AG04450 (cell line): ENCODE data around the gene HS3ST5. TPM values are rescaled to one million over a fixed set of nuclear protein-coding genes. Genes with fewer than 3 reads are reported as not detected.

ENCODE experiments used
- CTCF ChIA-PET: fragments of 300-600, 350-600 bp; formaldehyde crosslinking; extraction: SDS; loops from one replicate; lab custom pipeline; 2022; ENCODE audit warnings: antibody characterized with exemption, inconsistent platforms; lab: Charles Lee
- POLR2A ChIA-PET: fragments of 350-600 bp; formaldehyde crosslinking; extraction: SDS; loops from one replicate; lab custom pipeline; 2021; ENCODE audit warnings: antibody characterized with exemption, inconsistent platforms; lab: Yijun Ruan, JAX
- DNase-seq: peaks from one replicate; pipeline ENCODE4 v3.0.0-alpha.2; 2011; ENCODE audit warnings: low read depth, low spot score
- H3K27ac ChIP-seq: one replicate; pipeline ENCODE4 v1.5.1; 2012; ENCODE audit warnings: low read depth, low read length, control low read depth
- H3K27me3 ChIP-seq: one replicate; pipeline ENCODE4 v1.6.0; 2012; ENCODE audit warnings: low read length; ENCODE audit not compliant: control insufficient read depth, insufficient read depth
- H3K4me3 ChIP-seq: 2 replicates; pipeline ENCODE4 v1.5.1; 2011; ENCODE audit warnings: mild to moderate bottlenecking, low read depth, low read length, control low read depth
- H3K9me3 ChIP-seq: 2 replicates; pipeline ENCODE4 v1.5.1; 2012; ENCODE audit warnings: low read length; ENCODE audit not compliant: control insufficient read depth, insufficient read depth
- CTCF ChIP-seq: IDR thresholded peaks from 2 replicates; pipeline ENCODE4 v1.5.1; 2011; ENCODE audit warnings: low read depth, low read length, control low read depth, inconsistent platforms
- polyA plus RNA-seq: library from polyadenylated mRNA; depleted of rRNA; stranded (reverse); fragments of >200 nt; gene quantifications from 2 replicates; pipeline ENCODE4 v1.2.3, GENCODE V29; 2011

Gene HS3ST5
- polyA plus RNA-seq, 1 experiment = not detected

- Histone ChIP-seq H3K9me3 (no peaks in the 10 kb centered on the region), H3K27ac (no peak overlapping the region), H3K27me3 (no peaks in the 10 kb centered on the region), H3K4me3 (no peak overlapping the region)
- DNase-seq = no peak
- CTCF ChIA-PET = no interaction called here
- no peak for TF ChIP-seq CTCF
- POLR2A ChIA-PET = no interaction called here
Observed at GRCh38 chr6:114160881-114161280, 181.9 kb downstream of the HS3ST5 start.

GRCh38 chr6:114159727-114160126, 183.1 kb downstream of the HS3ST5 start:
- no peak for TF ChIP-seq CTCF
- POLR2A ChIA-PET = no interaction called here
- Histone ChIP-seq H3K4me3 (no peak overlapping the region), H3K27ac (no peak overlapping the region), H3K27me3 (no peaks in the 10 kb centered on the region), H3K9me3 (no peaks in the 10 kb centered on the region)
- no peak for DNase-seq
- CTCF ChIA-PET = no interaction called here

GRCh38 chr6:114158838-114159694, 183.8 kb downstream of the HS3ST5 start:
- DNase-seq = no peak
- no peak for TF ChIP-seq CTCF
- ChIA-PET CTCF (no interaction called here), POLR2A (no interaction called here)
- Histone ChIP-seq H3K27ac (no peak overlapping the region), H3K4me3 (no peak overlapping the region), H3K9me3 (no peaks in the 10 kb centered on the region), H3K27me3 (no peaks in the 10 kb centered on the region)

GRCh38 chr6:114158411-114158810, 184.4 kb downstream of the HS3ST5 start:
- no peak for DNase-seq
- H3K27me3 ChIP-seq = no peaks in the 10 kb centered on the region
- no peak overlapping the region for H3K4me3 ChIP-seq
- ChIA-PET CTCF (no interaction called here), POLR2A (no interaction called here)
- H3K27ac ChIP-seq = no peak overlapping the region
- no peaks in the 10 kb centered on the region for H3K9me3 ChIP-seq
- no peak for TF ChIP-seq CTCF

GRCh38 chr6:114157848-114158247, 185.0 kb downstream of the HS3ST5 start:
- Histone ChIP-seq H3K4me3 (no peak overlapping the region), H3K9me3 (no peaks in the 10 kb centered on the region), H3K27me3 (no peaks in the 10 kb centered on the region), H3K27ac (no peak overlapping the region)
- ChIA-PET CTCF (no interaction called here), POLR2A (no interaction called here)
- no peak for TF ChIP-seq CTCF
- DNase-seq = no peak
